HUES64 (cell line): ENCODE measurements around the gene ARCN1.
A peak's percentile ranks its signal among the peaks of the same experiment; 100 is the strongest.
"Not testable (repeated sequence)": the region's sequence is repeated elsewhere in the genome, so short reads cannot be mapped to it uniquely, and the experiment has no call there.

Experiments
- H3K27ac ChIP-seq: 2 replicates; pipeline ENCODE4 v1.7.0; 2013; ENCODE audit warnings: low read depth, low read length, inconsistent platforms
- H3K27me3 ChIP-seq: 2 replicates; pipeline ENCODE4 v1.6.1; 2013; ENCODE audit warnings: mild to moderate bottlenecking, low read length; ENCODE audit not compliant: insufficient read depth
- H3K36me3 ChIP-seq: 2 replicates; pipeline ENCODE4 v1.6.1; 2013; ENCODE audit warnings: mild to moderate bottlenecking, low read length; ENCODE audit not compliant: insufficient read depth
- H3K4me1 ChIP-seq: 2 replicates; pipeline ENCODE4 v1.6.1; 2013; ENCODE audit warnings: mild to moderate bottlenecking, low read length, moderate library complexity; ENCODE audit not compliant: insufficient read depth
- H3K4me3 ChIP-seq: 2 replicates; pipeline ENCODE4 v1.5.1; 2013; ENCODE audit warnings: mild to moderate bottlenecking, low read length, moderate library complexity
- H3K9ac ChIP-seq: 2 replicates; pipeline ENCODE4 v1.6.1; 2013; ENCODE audit warnings: mild to moderate bottlenecking, low read depth, low read length
- H3K9me3 ChIP-seq: 2 replicates; pipeline ENCODE4 v1.6.1; 2013; ENCODE audit warnings: low read depth, low read length; ENCODE audit not compliant: insufficient read depth
- WGBS: fragments of 150-250, 120-280 bp; methylation state at CpG from one replicate; pipeline ENCODE4 v1.1.7; 2013; ENCODE audit warnings: missing lambda C conversion rate; 5-methylcytosine and 5-hydroxymethylcytosine counted together

Gene ARCN1

DNA sequence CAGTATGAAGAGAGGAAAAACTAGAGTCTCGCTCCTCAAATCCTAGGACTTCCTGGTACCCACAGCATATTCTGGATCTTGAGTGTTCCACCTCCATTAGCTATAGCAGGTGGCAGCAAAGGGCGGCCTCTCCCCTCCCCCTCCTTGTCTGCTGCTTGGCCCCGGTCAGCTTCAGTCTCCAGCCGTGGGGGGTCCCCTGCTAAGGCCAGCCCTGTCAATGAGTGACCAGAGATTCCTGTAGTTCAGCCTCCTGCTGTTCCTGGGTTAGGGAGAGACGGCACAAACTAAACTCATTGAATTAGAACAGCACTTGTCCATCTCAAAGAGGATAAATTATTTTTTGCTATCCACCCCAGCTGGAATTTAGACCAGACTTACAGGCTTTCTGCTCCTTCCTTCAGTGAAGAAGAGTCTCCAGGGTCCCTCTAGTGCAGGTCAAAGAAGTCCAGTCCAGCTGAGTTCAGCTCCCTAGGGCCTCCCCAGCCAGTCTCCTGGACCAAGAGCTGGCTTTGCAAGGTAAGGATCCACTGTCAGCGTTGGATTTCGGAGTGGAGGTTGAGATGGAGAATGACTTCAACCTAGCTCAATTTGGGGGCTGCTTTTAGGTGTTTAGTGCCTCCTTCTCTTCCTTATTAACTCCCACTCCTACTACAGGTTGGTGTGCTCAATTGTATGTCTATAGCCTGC is 34.1 kb downstream of the ARCN1 start:
- 28% methylated on average over 7 of the region's 7 CpGs for WGBS
- Histone ChIP-seq H3K4me3 (no peak overlapping the region), H3K9ac (no peak overlapping the region)

DNA sequence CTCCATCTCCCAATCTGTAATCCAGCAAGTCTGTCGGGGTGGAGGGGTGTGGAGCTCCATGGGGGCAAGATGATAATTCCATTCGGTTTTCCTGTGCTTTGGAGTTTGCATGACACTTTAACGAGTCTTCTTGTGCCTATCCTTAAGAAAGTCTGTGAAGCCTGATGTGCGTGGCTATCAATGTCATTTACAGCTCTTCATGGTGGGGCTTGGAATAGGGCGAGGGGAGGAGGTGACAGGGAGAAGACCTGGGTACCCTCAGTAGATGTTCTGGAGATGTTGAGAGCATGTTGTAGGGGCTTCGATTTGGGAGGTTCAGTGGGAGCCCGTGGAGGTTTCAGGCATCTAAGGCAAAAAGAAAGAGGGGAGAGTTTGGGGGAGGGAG is 34.6 kb downstream of the ARCN1 start:
- 62% methylated on average over 7 of the region's 7 CpGs for WGBS
- peaks cover 15% of the 10 kb centered on the region for H3K36me3 ChIP-seq
- H3K9ac ChIP-seq, result no peak overlapping the region
- no peaks in the 10 kb centered on the region for H3K9me3 ChIP-seq
- H3K27ac ChIP-seq, result no peak overlapping the region
- H3K4me1 ChIP-seq, result peaks cover 21% of the 10 kb centered on the region
- H3K27me3 ChIP-seq, result peaks cover 78% of the 10 kb centered on the region
- H3K4me3 ChIP-seq, result no peak overlapping the region

More for the DNA sequence above, 34.1 kb downstream of the ARCN1 start:
- Histone ChIP-seq H3K4me1 (peaks cover 21% of the 10 kb centered on the region), H3K27ac (no peak overlapping the region), H3K27me3 (peaks cover 75% of the 10 kb centered on the region), H3K36me3 (peaks cover 20% of the 10 kb centered on the region), H3K9me3 (no peaks in the 10 kb centered on the region)

DNA sequence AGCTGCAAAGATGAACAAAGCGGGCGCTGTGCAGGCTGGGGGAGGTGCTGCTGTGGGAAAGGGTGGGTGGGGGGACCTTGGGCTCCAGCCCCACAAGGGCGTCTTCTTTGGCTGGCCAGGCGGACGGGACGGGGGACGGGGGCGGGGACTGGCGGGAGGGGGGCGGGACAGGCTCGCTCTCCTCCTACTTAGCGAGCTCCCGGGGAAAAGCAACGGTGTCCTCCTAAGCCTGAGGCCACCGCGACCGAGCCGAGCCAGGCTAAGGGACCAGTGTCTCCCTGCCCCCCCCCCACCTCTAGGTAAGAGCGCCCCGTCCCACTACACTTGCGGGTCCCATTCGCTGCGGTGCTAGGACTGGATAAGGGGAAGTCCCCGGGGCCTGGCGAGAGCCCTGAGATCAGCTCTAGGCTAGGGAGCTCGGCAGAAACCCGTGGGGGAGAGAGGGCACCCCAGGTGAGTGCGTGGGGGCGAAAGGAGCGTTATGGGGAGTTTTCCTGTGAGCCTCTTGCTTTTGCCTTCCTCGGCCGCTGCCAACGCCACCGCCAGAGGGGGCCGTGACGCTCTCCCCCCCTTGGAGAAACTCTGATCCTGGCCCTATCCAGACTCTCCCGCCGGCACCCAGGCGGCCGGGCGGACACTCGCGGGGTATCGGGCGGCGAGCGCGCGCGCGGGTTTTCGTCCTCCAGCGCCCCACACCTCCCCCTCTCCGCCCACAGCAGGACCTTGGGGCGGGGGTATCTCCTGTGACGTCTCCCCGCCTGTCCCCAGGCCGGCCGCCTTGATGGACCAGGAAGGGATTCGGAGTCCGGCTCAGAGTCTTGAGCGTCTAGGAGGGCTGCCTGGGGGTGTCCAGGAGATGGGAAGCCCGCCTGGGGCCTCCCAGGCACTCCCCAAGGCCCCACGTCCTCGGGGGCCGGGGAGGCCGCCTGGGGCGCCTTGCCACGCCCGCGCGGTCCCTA is 35.5 kb downstream of the ARCN1 start, which contains the start of gene PHLDB1:
TSS of gene PHLDB1 (plus strand) at position 215 of the 959 bp plus-strand sequence. CDS start 6,222 bp downstream, outside the sequence.
- WGBS, result 1% methylated on average over 70 of the region's 72 CpGs
- no peak within 1 kb of the TSS for H3K27ac ChIP-seq
- H3K36me3 ChIP-seq, result peaks cover 7% of the 10 kb centered on the region; the same call in 1 of the 2 replicates
- peaks cover 29% of the 10 kb centered on the region for H3K4me1 ChIP-seq
- peaks cover 78% of the 10 kb centered on the region for H3K27me3 ChIP-seq
- no peak within 1 kb of the TSS for H3K9ac ChIP-seq
- peak within 1 kb of the TSS; percentile 50 for H3K4me3 ChIP-seq
- H3K9me3 ChIP-seq, result no peaks in the 10 kb centered on the region

DNA sequence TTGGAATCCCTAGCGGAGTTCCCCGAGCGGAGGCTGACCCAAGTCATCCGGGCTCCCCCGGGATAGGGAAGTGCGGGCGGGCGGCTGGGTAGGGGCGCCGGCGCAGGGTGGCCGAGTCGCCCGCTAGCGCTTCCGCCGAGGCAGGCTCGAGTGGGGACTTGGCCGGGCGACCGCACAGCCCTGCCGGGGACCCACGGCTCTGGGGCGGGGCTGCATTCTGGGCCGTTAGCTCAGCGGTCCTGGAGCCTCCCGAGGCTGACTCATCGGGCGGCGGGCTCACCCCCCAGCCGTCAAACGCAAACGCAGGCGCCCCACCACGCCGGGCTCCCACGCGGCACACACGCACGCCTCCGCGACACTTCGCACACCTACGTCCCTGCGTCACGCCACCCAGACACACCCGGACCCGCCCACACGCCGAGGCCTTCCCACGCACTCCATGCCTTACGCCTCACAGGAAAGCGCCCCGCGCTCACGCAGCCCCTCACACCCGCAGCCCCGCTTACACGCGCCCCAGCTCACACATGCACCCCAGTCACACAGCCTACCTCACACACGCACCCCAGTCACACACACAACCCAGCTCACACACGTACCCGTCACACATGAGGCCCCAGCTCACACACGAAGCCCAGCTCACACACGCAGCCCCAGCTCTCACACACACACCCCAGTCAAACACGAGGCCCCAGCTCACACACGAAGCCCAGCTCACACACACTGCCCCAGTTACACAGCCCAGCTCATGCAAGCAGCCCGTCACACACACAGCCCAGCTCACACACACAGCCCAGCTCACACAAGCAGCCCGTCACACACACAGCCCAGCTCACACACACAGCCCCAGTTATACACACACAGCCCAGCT is 36.4 kb downstream of the ARCN1 start:
- peak overlapping the region; percentile 50 for H3K4me3 ChIP-seq
- H3K36me3 ChIP-seq, result no peaks in the 10 kb centered on the region
- no peak overlapping the region for H3K27ac ChIP-seq
- peaks cover 37% of the 10 kb centered on the region for H3K4me1 ChIP-seq
- H3K27me3 ChIP-seq, result peaks cover 78% of the 10 kb centered on the region
- no peak overlapping the region for H3K9ac ChIP-seq
- 10% methylated on average over 69 of the region's 69 CpGs for WGBS
- no peaks in the 10 kb centered on the region for H3K9me3 ChIP-seq

DNA sequence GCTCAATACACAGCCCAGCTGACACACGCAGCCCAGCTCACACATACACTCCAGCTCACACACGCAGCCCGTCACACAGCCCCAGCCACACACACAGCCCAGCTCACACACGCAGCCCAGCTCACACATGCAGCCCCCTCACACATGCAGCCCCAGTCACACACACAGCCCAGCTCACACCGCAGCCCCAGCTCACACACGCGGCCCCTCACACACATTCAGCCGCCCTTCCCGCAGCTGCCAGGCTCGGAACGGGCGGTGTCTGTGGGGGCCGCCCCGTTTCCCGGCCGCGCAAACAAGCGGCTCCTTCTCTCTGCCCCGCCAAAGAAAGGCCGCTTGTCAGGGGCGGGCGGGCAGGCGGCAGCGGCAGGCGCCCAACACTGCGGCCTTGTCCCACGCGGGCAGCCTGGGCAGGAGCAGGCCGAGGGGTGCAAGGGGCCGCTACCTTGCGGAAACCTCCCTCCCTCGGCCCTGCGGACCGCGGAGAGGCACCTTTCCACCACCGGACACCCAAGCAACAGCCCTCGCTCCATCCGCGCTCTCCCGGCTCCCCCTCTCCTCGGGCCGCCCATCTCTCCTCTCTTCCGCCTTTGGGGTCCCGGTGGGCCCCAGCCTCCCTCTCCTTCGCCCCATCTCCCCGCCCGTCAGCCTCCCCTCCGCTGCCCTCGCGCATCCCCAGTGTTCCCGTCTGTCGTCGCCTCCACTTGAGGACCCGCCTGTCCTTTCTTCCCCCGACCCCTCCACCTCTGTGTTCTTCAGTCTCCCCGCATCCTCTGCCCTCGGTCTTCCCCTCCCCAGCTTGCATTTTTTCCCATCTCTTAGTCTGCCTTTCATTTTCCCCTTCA is 37.4 kb downstream of the ARCN1 start:
- H3K4me3 ChIP-seq, result peak overlapping the region; percentile 45
- peaks cover 68% of the 10 kb centered on the region for H3K27me3 ChIP-seq
- no peaks in the 10 kb centered on the region for H3K36me3 ChIP-seq
- H3K4me1 ChIP-seq, result peaks cover 41% of the 10 kb centered on the region
- WGBS, result 4% methylated on average over 57 of the region's 57 CpGs
- no peak overlapping the region for H3K9ac ChIP-seq
- no peaks in the 10 kb centered on the region for H3K9me3 ChIP-seq
- H3K27ac ChIP-seq, result no peak overlapping the region

DNA sequence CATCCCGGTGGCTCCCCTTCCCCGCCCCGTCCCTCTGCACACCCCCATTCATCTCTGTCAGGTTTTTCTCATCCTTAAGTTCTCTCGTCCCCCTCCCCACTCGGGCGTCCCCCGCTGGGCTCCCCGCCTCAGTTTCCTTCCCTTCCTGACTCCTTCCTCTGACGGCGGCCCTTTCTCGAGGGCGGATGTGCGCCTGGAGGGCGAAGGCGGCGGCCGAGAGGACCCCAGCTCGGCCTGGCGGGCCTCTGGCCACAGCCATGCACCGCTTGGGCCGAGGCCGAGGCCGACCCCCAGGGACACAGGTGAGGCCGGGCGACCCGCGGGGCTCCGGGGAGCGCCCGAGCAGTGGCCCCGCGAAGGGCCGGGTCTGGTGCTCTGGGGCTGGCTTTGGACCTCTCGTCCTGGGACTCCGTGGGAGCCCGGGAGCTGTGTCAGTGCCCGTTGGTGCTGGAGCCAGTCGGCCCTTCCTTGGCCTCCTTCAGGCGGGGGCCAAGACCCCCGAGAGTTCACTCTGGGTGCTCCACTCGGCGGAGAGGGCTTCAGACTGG is 38.1 kb downstream of the ARCN1 start:
- Histone ChIP-seq H3K9ac (no peak overlapping the region), H3K27me3 (peaks cover 61% of the 10 kb centered on the region), H3K9me3 (no peaks in the 10 kb centered on the region), H3K4me3 (peak overlapping the region; percentile 45), H3K27ac (no peak overlapping the region), H3K4me1 (peaks cover 39% of the 10 kb centered on the region), H3K36me3 (no peaks in the 10 kb centered on the region)
- 2% methylated on average over 42 of the region's 42 CpGs for WGBS

DNA sequence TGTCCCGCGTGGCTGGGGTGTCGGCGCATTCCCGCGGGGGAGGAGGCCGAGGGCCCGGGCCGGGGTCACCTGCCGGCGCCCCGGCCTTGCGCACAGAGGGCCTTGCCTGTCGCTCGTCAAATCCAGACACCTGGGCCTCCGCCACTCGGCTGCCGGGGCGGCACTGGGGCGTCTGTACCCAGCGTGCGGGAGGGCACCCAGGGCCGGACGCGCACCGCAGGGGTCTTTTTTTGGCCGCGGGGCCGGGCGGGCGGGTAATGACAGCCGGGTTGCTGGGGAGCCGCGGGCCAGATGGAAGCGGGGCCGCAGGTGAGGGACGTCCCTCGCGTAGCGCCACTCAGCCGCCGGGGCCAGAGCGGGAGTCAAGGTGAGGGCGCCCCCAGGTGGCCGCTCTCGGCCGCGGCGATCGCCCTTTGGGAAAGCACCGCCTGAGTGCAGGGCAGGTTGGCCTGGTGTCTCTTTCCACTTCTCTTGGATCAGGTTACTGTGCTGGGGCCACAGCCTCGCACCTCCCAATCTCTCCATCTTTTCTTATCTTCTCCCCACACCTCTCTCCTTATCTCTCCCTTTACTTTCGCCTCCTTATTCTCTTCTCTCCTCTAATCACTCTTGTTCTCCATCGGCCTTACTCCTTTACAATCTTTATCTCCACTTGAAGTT is 38.7 kb downstream of the ARCN1 start:
- Histone ChIP-seq H3K27ac (no peak overlapping the region), H3K36me3 (no peaks in the 10 kb centered on the region), H3K9me3 (no peaks in the 10 kb centered on the region), H3K4me3 (peak overlapping the region; percentile 45), H3K27me3 (peaks cover 55% of the 10 kb centered on the region), H3K4me1 (peaks cover 39% of the 10 kb centered on the region), H3K9ac (no peak overlapping the region)
- WGBS, result 4% methylated on average over 54 of the region's 54 CpGs

DNA sequence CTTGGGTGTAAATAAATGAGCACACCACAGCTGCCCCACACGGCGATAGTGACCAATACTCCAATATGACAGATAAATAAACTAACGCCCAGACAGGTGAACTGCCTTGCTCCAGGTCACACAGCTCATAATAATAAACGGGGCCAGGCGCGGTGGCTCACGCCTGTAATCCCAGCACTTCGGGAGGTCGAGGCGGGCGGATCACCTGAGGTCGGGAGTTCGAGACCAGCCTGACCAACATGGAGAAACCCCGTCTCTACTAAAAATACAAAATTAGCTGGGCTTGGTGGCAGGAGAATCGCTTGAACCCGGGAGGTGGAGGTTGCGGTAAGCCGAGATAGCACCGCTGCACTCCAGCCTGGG is 39.2 kb downstream of the ARCN1 start:
- not testable (repeated sequence) for H3K27ac ChIP-seq, H3K36me3 ChIP-seq, H3K9me3 ChIP-seq, H3K9ac ChIP-seq
- Histone ChIP-seq H3K4me1 (peaks cover 39% of the 10 kb centered on the region), H3K4me3 (0 out of 2 replicates have a peak overlapping the region, but pooled peaks have one; percentile 6), H3K27me3 (peaks cover 50% of the 10 kb centered on the region)
- 93% methylated on average over 19 of the region's 19 CpGs for WGBS

DNA sequence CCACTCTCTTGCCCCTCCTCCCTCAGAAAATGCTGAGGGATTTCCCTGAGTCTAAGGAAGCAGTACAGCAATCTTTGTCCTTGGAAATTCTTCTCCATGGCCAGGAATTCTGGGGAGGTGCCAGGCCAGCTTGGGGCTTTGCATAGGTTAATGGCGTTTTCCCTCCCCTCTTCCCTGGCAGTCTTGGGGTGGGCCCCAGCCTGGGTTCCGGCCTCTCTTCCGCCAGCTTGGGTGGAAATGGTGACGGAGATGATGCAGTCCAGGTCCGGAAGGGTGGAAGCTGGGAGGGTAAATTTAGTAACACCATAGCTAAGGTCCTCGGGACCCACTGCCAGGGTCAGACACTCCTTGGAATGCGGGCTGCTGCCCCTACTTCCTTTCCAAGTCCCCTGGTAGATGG is 40.2 kb downstream of the ARCN1 start:
- H3K36me3 ChIP-seq, result no peaks in the 10 kb centered on the region
- H3K4me1 ChIP-seq, result peaks cover 38% of the 10 kb centered on the region
- no peak overlapping the region for H3K27ac ChIP-seq
- H3K27me3 ChIP-seq, result peaks cover 42% of the 10 kb centered on the region
- 67% methylated on average over 7 of the region's 7 CpGs for WGBS
- no peak overlapping the region for H3K4me3 ChIP-seq
- no peak overlapping the region; the same call in 1 of the 2 replicates for H3K9ac ChIP-seq
- no peaks in the 10 kb centered on the region for H3K9me3 ChIP-seq
